MV-4-11 (cell line): ENCODE results near the gene PML.

ENCODE experiments used
- DNase-seq: peaks from one replicate; lab custom pipeline; 2025; lab: John Stamatoyannopoulos, UW

PML gene

DNA sequence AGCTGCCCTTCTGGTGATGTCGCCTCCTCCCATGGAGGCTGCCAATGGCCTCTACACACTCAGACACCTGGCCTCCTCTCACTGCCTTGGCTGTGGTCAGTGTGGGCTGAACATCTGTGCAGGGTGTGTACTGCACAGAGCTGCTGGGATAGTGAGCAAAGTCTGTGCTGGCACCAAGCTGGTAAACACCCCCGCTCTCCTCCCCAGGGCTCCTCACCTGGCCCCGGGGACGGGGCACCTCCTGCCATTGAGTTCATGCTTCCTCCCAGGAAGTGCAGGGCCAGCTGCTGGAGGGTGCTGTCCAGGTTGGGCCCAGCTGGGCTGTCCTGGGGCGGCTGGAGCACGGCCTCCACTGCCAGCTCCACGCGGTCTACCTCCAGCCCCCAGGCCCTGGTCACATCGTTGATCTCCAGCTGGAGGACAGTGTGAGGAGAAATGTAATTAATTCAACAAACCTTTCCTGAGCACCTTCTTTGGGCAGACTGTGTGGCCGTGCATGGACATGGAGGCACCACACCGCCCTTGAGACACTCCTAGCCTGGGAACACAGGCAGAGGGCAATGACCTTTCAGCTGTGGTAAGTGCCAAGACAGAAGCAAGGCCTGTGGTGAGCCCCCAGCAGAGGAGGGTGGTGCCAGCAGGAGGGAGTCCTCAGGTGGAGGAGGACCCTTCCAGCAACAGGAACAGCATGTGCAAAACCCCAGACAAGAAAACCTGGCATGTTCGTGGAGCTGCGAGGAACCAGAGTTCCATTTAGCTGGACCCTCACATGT is 9.2 kb upstream of the PML start:
- no peak for DNase-seq

DNA sequence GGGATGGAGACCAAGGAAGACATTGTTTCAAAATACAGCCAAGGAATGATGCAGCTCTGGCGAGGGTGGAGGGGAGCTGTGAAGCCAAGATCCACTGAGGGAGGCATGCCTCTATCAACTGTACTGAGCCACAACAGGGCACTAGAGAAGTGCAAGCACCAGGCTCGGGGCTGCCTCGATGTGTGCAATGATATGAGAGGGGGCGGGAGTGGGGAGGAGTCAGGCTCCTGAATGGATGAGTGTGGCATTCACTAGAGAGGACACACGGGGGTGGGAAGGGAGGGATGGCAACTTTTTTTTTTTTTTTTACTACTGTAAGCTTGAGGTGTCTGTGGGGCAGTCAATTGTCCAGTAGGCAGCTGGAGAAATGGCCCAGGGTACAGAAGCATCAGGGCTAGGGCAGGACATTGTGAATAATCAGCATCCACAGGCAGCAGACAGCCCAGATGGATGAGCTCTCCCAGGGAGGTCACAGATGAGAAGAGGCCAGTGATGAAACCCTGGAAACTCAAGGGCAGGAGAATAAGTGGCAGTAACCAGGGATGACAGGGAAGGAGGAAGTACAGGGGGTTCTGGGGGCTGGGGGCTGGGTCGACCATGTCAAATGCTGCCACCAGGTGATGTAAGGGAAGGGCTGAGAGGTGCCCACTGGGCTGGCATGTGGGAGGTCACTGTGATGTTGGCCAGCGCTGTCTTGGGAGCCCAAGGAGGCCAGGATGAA is 8.3 kb upstream of the PML start:
- no peak for DNase-seq

- DNase-seq: no peak
These were observed 7.8 kb upstream of the PML start for GRCh38 chr15:73986776-73987056.

DNA sequence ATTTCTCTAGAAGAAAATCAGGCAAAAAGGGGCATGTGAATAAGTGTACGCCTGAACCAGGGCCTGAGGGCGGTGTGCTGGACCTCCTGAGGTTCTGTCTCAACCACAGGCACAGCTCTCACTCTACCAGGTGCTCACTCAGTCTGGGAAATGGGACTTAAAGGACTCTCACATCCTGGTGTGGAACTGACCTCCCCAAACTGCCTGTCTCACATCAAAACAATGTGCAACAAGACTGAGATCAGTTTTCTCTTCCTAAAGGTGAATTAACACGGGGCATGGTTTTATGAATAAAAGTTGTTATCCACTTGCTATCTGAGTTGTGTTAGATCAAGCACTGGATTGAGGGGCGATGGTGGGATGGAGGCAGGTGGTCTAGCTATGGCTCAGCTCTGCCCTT is 7.3 kb upstream of the PML start:
- DNase-seq: no peak

DNA sequence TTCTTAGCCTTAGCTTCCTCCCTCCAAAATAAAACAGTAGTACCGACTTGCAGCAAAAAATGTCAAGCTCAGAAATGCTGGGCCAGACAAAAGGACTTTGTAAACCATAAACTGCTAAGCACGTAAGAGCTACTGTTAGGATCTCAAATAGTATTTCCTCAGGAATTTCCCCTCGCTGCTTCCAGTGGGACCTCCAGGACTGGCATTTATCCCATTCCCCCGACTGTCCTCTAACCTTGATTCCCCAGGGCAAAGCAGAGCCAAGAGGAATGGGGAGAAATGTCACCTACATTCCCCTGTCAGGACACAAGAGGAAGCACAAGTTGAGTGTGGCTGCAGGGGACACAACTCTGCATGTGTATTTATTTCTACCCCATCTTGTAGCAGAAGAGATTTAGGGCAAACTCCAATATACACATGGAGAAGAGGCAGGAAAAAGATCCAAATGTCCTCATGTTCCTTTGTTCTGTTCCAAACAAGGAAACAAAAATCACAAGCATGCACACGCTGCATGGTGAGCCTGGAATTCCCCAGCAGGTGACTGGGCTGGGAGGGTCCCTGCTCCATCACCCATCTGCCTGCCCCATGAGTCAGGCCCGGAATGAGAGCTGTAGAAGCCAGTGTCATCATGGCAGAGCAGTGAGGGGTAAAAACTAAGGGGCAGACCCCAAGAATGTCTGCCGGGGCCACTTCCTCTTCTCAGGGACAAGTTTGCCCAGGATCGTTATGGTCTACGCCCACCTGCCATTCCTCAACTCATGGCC is 6.7 kb upstream of the PML start:
- DNase-seq: peak; percentile 11

GRCh38 chr15:73988445-73988969 is 6.0 kb upstream of the PML start:
- DNase-seq: no peak

GRCh38 chr15:73989001-73989798 is 5.3 kb upstream of the PML start:
- peak; percentile 73 for DNase-seq

DNA sequence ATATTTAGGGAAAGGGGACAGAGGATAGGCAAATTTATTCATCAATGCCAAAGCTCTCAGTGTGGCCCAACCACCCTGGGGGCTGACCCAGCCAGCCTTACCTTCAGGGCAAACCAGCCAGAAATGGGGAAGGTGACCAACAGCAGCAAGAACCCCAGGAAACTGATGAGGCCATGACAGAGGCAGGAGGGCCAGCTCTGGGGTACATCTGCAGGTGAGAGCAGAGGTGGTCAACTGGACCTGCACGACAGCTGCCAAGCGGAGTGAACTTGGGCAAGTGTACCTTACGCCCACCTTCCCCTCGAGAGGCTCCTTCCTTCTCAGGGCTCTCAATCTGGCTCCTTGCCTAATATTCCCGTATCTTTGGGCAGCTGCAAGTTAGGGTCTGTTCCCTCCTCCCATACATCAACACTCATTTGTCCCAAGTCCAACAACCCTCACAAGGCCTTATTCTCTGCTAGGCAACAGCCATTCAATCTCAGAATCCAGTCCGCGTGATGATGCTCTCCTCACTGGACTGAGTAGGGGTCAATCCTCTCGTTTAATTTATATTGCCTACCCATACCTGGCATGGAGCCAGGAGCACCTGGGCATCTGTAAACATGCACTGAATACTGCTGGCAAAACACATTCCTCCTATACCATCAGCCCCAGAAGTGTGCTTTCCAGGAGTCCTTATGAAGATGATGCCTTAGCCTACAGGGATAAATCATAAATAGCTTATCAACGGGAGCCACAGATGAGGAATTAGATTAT is 4.1 kb upstream of the PML start:
- no peak for DNase-seq

GRCh38 chr15:73991260-73991659 is 3.3 kb upstream of the PML start:
- no peak for DNase-seq

GRCh38 chr15:73991726-73992593 is 2.6 kb upstream of the PML start, which contains the start of gene STOML1:
TSS of gene STOML1 (minus strand) at chr15:73992295. CDS start at chr15:73992223, 72 bp downstream.
- DNase-seq: peak; percentile 86

DNA sequence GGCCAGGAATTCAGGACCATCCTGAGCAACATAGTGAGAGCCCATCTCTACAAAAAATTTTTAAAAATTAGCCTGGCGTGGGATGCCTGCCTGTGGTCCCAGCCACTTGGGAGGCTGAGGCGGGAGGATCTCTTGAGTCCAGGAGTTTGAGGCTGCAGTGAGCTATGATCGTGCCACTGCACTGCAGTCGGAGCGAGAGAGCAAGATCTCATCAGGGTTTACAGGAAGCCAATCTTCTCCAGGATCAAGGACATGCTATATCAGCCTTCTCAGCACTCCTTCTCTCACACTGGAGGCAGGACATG is 2.0 kb upstream of the PML start:
- DNase-seq: no peak

DNA sequence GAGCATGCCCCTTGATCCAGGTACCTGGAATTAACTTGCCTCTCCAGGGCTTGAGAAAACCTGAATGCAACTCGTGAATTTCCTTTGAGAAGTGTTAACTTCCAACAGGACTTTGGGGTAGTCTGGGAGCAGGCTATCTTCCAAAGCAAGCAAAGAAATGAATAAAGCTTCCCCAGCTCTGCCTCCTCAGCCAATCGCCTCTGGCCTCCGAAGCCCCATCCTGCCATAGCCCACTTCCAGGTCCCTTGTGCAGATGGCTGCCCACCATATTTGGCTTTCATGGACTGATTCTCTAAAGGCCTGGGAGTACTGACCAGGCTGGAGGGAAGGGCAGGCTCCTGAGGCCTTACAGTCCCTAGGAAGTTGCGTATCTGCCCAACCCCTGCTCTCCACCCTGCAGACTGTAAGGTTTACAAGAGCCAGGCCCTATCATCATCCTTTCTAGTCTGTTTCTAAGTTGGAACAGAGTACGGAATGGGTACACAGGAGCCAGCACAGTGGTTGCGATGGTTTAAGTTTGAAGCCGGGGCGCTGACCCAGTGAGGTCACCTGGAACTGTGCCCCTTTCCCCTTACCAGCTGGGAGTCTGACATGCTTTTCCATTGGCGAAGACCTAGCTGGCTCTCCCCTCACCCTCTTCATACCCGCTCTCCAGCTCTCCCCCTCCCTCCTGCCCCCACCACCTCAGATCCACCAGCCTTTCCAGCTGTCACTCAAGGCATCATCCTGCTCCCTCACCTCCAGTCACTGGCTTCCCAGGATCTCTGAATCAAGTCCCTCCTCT is 1.1 kb upstream of the PML start:
- no peak for DNase-seq

GRCh38 chr15:73994912-73995622 is 551 bp downstream of the PML start:
- no peak for DNase-seq

- DNase-seq: no peak
These were observed 1.8 kb downstream of the PML start for GRCh38 chr15:73996267-73996666.

DNA sequence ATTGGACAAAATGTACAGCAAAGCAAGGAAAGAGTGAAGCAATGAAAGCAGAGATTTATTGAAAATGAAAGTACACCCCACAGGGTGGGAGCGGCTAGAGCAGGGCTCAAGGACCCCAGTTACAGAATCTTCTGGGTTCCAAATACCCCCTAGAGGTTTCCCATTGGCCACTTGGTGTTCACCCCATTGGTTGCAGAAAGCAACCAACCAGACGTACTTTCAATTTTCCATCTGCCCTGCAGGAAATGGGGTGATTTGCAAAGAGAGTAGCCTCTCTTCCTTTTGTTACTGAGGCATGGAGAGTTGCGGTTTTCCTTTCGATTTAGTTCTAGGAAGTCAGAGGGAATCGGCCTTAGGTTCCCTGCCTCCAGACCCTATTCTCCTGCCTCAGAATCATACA is 2.4 kb downstream of the PML start:
- DNase-seq: peak; percentile 71

GRCh38 chr15:73997986-73998385 is 3.5 kb downstream of the PML start:
- no peak for DNase-seq

DNA sequence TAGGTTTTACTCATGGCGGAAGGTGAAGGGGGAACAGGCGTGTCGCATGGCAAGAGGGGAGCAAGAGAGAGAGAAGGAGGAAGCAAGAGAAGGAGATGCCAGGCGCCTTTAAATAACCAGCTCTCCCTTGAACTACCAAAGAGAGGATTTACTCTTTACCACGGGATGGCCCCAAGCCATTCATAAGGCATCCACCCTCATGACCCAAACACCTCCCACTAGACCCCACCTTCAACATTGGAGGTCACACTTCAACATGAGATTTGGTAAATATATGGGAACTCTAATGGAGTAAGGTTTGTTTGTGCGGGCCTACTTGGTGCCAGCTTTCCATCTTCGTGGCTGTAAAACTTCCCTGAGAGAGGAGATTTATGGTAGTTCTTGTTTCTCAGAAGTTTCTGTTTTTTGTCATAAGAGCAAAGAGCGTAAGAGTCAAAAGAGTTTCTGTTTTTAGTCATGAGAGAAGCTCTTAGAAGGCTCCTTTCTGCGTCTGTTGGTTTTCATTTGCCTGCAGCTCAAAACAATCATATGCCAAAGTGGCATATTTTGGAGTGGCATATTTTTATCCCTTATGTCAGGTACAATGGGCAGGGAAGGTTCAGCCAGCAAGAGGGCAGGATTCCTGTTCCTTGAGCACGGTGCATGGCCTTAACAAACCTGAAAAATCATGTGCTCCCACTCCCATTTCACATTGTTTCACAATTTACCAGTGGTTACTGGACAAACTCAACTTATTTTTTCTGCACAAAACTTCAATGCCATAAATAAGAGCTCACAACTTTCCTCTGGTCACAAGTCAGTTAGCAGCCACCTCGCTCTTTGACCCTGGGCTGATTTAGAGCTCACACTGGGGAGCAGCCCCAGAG is 12.5 kb downstream of the PML start:
- DNase-seq: peak; percentile 46

DNA sequence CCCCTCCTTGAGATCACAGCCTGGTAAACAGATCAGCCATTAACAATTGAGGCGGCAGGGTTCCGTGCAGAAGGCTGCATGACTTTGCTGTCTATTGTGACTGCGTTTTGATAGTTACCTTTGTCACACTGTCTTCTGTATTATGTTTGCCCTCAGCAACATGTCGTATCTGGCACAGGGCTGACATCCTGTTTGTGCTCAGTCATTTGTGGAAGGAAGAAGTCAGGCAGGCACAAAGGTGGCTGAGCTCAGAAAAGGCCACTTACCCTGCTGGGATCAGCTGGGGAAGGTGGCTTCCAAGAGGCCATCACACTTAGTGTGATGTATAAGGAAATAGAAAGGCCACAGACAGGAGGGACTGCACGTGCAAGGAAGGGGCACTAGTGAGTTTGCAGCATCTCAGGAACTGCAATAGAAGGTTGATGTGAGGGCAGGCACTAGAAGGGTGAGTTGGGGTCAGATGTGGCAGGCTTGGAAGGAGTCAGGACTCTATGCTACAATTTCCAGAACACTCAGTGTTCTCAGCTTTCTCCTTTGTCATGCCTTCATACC is 13.4 kb downstream of the PML start:
- no peak for DNase-seq
